ENCODE data around the gene PPP1R26. TPM values are rescaled to one million over a fixed set of nuclear protein-coding genes. Genes with fewer than 3 reads are reported as not detected.
A peak's percentile ranks its signal among the peaks of the same experiment; 100 is the strongest.

PPP1R26 gene
- total and polyA plus RNA-seq, 2 experiments from 2014 or later: 25.9 to 62.2 TPM

DNA sequence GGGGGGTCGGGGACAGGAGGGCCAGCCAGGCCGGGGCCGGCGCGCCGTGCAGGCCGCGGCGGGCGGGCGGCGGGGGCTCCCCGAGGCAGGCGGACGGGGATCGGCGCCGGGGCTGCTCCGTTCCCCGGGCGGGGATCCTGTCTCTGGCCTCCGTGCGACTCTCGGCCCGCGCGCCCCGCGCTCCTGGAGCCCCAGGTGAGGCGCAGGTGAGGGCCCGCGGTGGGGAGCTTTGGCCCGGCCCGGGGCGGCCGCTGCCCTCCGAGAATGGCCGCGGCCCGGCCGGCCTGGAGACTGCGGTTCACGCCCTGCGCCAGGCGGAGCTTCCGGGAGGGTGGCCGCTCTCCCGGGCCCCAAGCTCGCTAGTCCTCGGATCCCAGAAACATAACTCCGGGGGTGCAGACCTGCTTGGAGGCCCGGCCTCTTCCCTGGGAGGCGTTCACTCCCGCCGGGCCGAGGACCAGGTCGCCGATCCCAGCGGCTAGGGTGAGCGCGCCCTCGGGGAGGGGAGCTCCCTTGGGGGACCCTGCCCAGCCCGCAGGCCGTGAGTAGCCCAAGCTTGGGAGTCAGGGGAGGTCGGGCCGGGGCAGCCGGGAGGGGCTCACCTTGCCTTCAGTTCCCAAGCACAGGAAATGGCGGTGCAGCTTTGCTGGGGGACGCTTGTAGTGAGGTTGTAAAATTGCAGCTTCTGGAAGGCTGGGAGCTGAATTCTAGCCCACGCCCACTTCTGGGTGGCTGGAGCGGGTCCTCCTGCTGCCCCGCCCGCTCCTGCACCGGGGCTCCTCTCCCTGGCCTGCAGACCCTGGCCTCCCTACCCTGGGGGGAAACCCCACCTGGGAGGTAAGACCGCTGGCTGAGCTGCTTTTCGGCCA is 723 bp downstream of the PPP1R26 start:
- TF ChIP-seq, protein P1, sequence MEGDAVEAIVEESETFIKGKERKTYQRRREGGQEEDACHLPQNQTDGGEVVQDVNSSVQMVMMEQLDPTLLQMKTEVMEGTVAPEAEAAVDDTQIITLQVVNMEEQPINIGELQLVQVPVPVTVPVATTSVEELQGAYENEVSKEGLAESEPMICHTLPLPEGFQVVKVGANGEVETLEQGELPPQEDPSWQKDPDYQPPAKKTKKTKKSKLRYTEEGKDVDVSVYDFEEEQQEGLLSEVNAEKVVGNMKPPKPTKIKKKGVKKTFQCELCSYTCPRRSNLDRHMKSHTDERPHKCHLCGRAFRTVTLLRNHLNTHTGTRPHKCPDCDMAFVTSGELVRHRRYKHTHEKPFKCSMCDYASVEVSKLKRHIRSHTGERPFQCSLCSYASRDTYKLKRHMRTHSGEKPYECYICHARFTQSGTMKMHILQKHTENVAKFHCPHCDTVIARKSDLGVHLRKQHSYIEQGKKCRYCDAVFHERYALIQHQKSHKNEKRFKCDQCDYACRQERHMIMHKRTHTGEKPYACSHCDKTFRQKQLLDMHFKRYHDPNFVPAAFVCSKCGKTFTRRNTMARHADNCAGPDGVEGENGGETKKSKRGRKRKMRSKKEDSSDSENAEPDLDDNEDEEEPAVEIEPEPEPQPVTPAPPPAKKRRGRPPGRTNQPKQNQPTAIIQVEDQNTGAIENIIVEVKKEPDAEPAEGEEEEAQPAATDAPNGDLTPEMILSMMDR (IDR thresholded peaks at IDR 0.05; ENCODE audit: low read depth, low read length): no peak
- Histone ChIP-seq H3K27me3 (no peaks in the 10 kb centered on the region), H3K27ac (peak overlapping the region; percentile 79), H3K4me1 (ENCODE audit: low read depth) (peaks cover 7% of the 10 kb centered on the region), H3K4me3 (peak overlapping the region; percentile 79), H3K36me3 (peaks cover 15% of the 10 kb centered on the region), H3K9me3 (ENCODE audit: low read depth) (no peaks in the 10 kb centered on the region)
- peak; percentile 37 to 64 for DNase-seq (ENCODE audit: low read depth in 1 of 2, low spot score in 1 of 2)

GRCh38 chr9:135480940-135481310 is 1.3 kb downstream of the PPP1R26 start:
- Histone ChIP-seq H3K27ac (peak overlapping the region; percentile 79), H3K36me3 (peaks cover 19% of the 10 kb centered on the region), H3K9me3 (ENCODE audit: low read depth) (no peaks in the 10 kb centered on the region), H3K27me3 (no peaks in the 10 kb centered on the region), H3K4me1 (ENCODE audit: low read depth) (peaks cover 7% of the 10 kb centered on the region), H3K4me3 (peak overlapping the region; percentile 79)
- TF ChIP-seq, protein P1 (IDR thresholded peaks at IDR 0.05; ENCODE audit: low read depth, low read length): no peak
- no peak for DNase-seq (ENCODE audit: low read depth in 1 of 2, low spot score in 1 of 2)

DNA sequence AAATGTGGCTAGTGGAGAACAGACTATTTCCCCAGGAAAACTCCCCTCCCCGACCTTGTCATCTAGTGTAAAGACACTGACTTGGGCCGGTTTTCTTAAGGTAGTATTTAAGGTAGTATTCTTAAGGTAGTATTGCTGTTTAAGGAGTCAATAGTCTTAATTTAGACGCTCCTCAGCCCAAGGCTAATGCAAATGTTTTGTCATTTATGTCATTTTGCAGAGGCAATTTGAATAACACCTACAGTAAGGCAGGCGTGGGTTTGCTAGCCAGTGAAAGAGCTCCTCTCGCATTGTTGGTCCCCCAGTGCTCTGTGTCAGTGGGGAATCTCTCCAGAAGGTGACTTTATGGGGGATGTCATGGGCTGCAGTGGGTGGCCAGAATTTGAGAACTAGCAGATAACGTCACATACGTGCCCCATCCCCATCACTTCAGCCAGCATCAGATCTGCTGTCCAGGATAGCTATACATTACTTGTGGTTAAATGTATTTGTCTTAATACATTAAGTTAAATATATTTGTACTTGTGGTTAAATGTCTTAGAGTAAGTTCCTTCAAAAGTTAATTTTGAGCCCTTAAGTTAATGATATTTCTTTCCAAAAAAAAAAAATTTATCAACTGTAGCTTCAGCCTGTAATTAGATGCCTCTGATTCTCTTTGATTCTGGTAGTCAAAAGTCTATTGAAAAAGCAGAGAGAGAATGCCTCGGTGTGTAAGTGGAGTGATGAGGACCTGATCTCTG is 2.6 kb downstream of the PPP1R26 start:
- H3K27me3 ChIP-seq: no peaks in the 10 kb centered on the region
- peaks cover 23% of the 10 kb centered on the region for H3K36me3 ChIP-seq
- H3K27ac ChIP-seq: no peak overlapping the region
- H3K4me3 ChIP-seq: no peak overlapping the region
- TF ChIP-seq, protein P1 (IDR thresholded peaks at IDR 0.05; ENCODE audit: low read depth, low read length): no peak
- no peaks in the 10 kb centered on the region for H3K9me3 ChIP-seq (ENCODE audit: low read depth)
- peaks cover 7% of the 10 kb centered on the region for H3K4me1 ChIP-seq (ENCODE audit: low read depth)
- DNase-seq (ENCODE audit: low read depth in 1 of 2, low spot score in 1 of 2): no peak

- Histone ChIP-seq H3K27me3 (no peaks in the 10 kb centered on the region), H3K27ac (no peak overlapping the region), H3K36me3 (peaks cover 27% of the 10 kb centered on the region), H3K4me1 (ENCODE audit: low read depth) (peaks cover 7% of the 10 kb centered on the region), H3K9me3 (ENCODE audit: low read depth) (no peaks in the 10 kb centered on the region), H3K4me3 (no peak overlapping the region)
- TF ChIP-seq, protein P1 (IDR thresholded peaks at IDR 0.05; ENCODE audit: low read depth, low read length): no peak
- no peak for DNase-seq (ENCODE audit: low read depth in 1 of 2, low spot score in 1 of 2)
These were observed 5.1 kb downstream of the PPP1R26 start for GRCh38 chr9:135484460-135485277.

GRCh38 chr9:135485385-135485784 is 5.8 kb downstream of the PPP1R26 start:
- TF ChIP-seq, protein P1 (IDR thresholded peaks at IDR 0.05; ENCODE audit: low read depth, low read length): no peak
- peaks cover 7% of the 10 kb centered on the region for H3K4me1 ChIP-seq (ENCODE audit: low read depth)
- no peaks in the 10 kb centered on the region for H3K27me3 ChIP-seq
- H3K9me3 ChIP-seq (ENCODE audit: low read depth): no peaks in the 10 kb centered on the region
- DNase-seq (ENCODE audit: low read depth in 1 of 2, low spot score in 1 of 2): no peak
- H3K27ac ChIP-seq: no peak overlapping the region
- H3K36me3 ChIP-seq: peaks cover 27% of the 10 kb centered on the region
- no peak overlapping the region for H3K4me3 ChIP-seq

Measured in cardiac muscle cell (in vitro differentiated cells and primary cell).